K562 (cell line): ENCODE data around the gene IPCEF1. TPM values are rescaled to one million over a fixed set of nuclear protein-coding genes. Genes with fewer than 3 reads are reported as not detected.
A peak's percentile ranks its signal among the peaks of the same experiment; 100 is the strongest.

Source experiments
- ATAC-seq: fragments of 200-7000 bp; cut with Tn5 transposase; 3 replicates; pipeline ENCODE4 v1.9.1; 2020; ENCODE audit warnings: moderate library complexity
- BruUV-seq: library from RNA; stranded (reverse); fragments of 400-500 nt; replicated peaks from 2 replicates; lab custom pipeline; 2021; lab: Mats Ljungman, UMichigan
- CTCF ChIA-PET: fragments of 300-600 bp; formaldehyde crosslinking; extraction: SDS; loops from one replicate; lab custom pipeline; 2021; ENCODE audit warnings: low intra/inter-chr PET ratio; lab: Yijun Ruan, JAX
- POLR2A ChIA-PET: fragments of 300-600, 350-650 bp; sonication (Branson Sonifier 250); formaldehyde crosslinking; extraction: SDS; loops from one replicate; lab custom pipeline; 2021; ENCODE audit warnings: antibody characterized with exemption, inconsistent platforms; lab: Yijun Ruan, JAX
- DNase-seq, 4 experiments: peaks; one replicate each; pipeline versions ENCODE4 v3.0.0 to v3.0.0-alpha.2; 2011 to 2018; ENCODE audit warnings: low spot score in 3 of 4, mixed read lengths in 3 of 4; ENCODE audit errors: extremely low read depth in 1 of 4
- FAIRE-seq: peaks from 2 replicates; lab custom pipeline; 2011; peaks lifted over from hg19 to GRCh38; lab: Jason Lieb, UNC
- H2AFZ ChIP-seq: 2 replicates; pipeline ENCODE4 v1.6.0; 2011; ENCODE audit warnings: low read depth, low read length, control low read depth, inconsistent platforms
- H3K27ac ChIP-seq: fragments of 200-600 bp; 3 replicates; pipeline ENCODE4 v1.8.0; 2011; ENCODE audit warnings: low read depth, mild to moderate bottlenecking, control low read depth, inconsistent platforms, low read length, moderate library complexity, mixed read lengths; ENCODE audit errors: extremely low read depth
- H3K27me3 ChIP-seq, 2 experiments: fragments of 300-600 bp in 1 of 2; 2 replicates in 1 of 2; 3 replicates in 1 of 2; pipeline versions ENCODE4 v1.6.0 to v1.8.0; 2011; ENCODE audit warnings: inconsistent platforms in 2 of 2, low read length in 2 of 2, mild to moderate bottlenecking in 1 of 2, mixed read lengths in 1 of 2, moderate library complexity in 1 of 2; ENCODE audit not compliant: control insufficient read depth in 2 of 2, insufficient read depth in 2 of 2
- H3K36me3 ChIP-seq: fragments of 300-600 bp; 3 replicates; pipeline ENCODE4 v1.8.0; 2011; ENCODE audit warnings: mild to moderate bottlenecking, low read length, inconsistent platforms; ENCODE audit not compliant: control insufficient read depth, insufficient read depth
- H3K4me1 ChIP-seq, 2 experiments: fragments of 200-600 bp in 1 of 2; replicated peaks in 1 of 2; 2 replicates in 1 of 2; 3 replicates in 1 of 2; pipeline versions ENCODE4 v1.5.1 to v1.8.0; 2011; ENCODE audit warnings: inconsistent platforms in 2 of 2, low read length in 2 of 2, mild to moderate bottlenecking in 1 of 2, mixed read lengths in 1 of 2, moderate library complexity in 1 of 2; ENCODE audit not compliant: control insufficient read depth in 2 of 2, insufficient read depth in 2 of 2
- H3K4me2 ChIP-seq: 2 replicates; pipeline ENCODE4 v1.6.1; 2011; ENCODE audit warnings: low read length, control low read depth, inconsistent platforms, mixed read lengths; ENCODE audit not compliant: insufficient read depth
- H3K4me3 ChIP-seq: fragments of 200-600 bp; sonication (generic), shearing (Covaris generic); 2 replicates; pipeline ENCODE4 v1.5.1; 2016; ENCODE audit warnings: control low read depth, inconsistent platforms
- H3K79me2 ChIP-seq: fragments of 200-600 bp; 3 replicates; pipeline ENCODE4 v1.8.0; 2011; ENCODE audit warnings: low read length, inconsistent platforms; ENCODE audit not compliant: control insufficient read depth, insufficient read depth
- H3K9ac ChIP-seq, 2 experiments: 2 replicates each; pipeline versions ENCODE4 v1.6.0 to v1.6.1; 2011; ENCODE audit warnings: low read depth in 2 of 2, low read length in 2 of 2, control low read depth in 1 of 2, inconsistent platforms in 1 of 2, mild to moderate bottlenecking in 1 of 2, mixed read lengths in 1 of 2; ENCODE audit not compliant: insufficient read depth in 1 of 2
- H3K9me1 ChIP-seq: one replicate; pipeline ENCODE4 v1.6.0; 2011; ENCODE audit warnings: inconsistent platforms, mild to moderate bottlenecking, low read length, moderate library complexity; ENCODE audit not compliant: control insufficient read depth, insufficient read depth
- H3K9me3 ChIP-seq: replicated peaks from 2 replicates; pipeline ENCODE4 v1.5.1; 2011; ENCODE audit warnings: low read depth, low read length, inconsistent platforms; ENCODE audit not compliant: control insufficient read depth, insufficient read depth
- H4K20me1 ChIP-seq: replicated peaks from 2 replicates; pipeline ENCODE4 v1.6.1; 2011; ENCODE audit warnings: low read length, inconsistent platforms, mixed read lengths; ENCODE audit not compliant: control insufficient read depth, insufficient read depth
- ARNT ChIP-seq, 2 experiments: fragments of 450-650 bp; IDR thresholded peaks; 2 replicates each; pipeline ENCODE4 v1.6.1; 2016; ENCODE audit warnings: mild to moderate bottlenecking in 1 of 2
- CBX3 ChIP-seq, 2 experiments: IDR thresholded peaks; 1 replicate in 1 of 2; 2 replicates in 1 of 2; pipeline ENCODE4 v1.6.1; 2012; ENCODE audit warnings: inconsistent platforms in 2 of 2, low read length in 2 of 2, borderline replicate concordance in 1 of 2, control low read depth in 1 of 2
- ESRRB ChIP-seq: fragments of 250-450 bp; sonication (Bioruptor Pico); IDR thresholded peaks from 2 replicates; pipeline ENCODE4 v1.5.0; 2020; ENCODE audit warnings: mild to moderate bottlenecking, moderate library complexity, borderline replicate concordance
- NR2F6 ChIP-seq: fragments of 450-650 bp; formaldehyde crosslinking; IDR thresholded peaks from 2 replicates; pipeline ENCODE4 v1.4.0; 2020; ENCODE audit warnings: mild to moderate bottlenecking
- ZNF41 ChIP-seq: fragments of 250-450 bp; sonication (Bioruptor Pico); conservative IDR thresholded peaks from 2 replicates; pipeline ENCODE4 v1.4.0; 2020; ENCODE audit warnings: mild to moderate bottlenecking
- ZNF431 ChIP-seq: sonication (generic); formaldehyde crosslinking; IDR thresholded peaks from 2 replicates; pipeline ENCODE4 v1.8.0; 2022; ENCODE audit warnings: mild to moderate bottlenecking, missing genetic modification reagents
- WGBS: fragments of 100-300 bp; shearing (Covaris generic); methylation state at CpG from one replicate; pipeline ENCODE4 v1.1.6; 2016; ENCODE audit warnings: low coverage, mixed read lengths; ENCODE audit not compliant: insufficient coverage; ENCODE audit errors: missing lambda C conversion rate; 5-methylcytosine and 5-hydroxymethylcytosine counted together
- in situ Hi-C: fragments of 300-500 bp; cut with MboI; formaldehyde crosslinking; loops from 4 replicates; pipeline ENCODE4 v1.15.0; 2018; ENCODE audit warnings: inconsistent platforms, mixed read lengths
- intact Hi-C: fragments of 100-400 bp; cut with micrococcal nuclease; formaldehyde crosslinking; loops from 2 replicates; pipeline ENCODE4 v1.14.2; 2022
- polyA plus RNA-seq, 8 experiments: library from polyadenylated mRNA; depleted of rRNA in 4 of 8; stranded (reverse) in 5 of 8; unstranded in 3 of 8; fragments of >200 nt; fragmentation: Nextera tagmentation in 2 of 8; fragmentation: Illumina TruSeq in 1 of 8; extraction: Ambion mirVana in 2 of 8; extraction: Trizol in 1 of 8; gene quantifications; 2 replicates each; pipeline versions ENCODE4 v1.2.1 to v1.2.3, GENCODE V29; 2011 to 2014; ENCODE audit warnings: inconsistent platforms in 1 of 8, missing spikeins in 1 of 8
- total RNA-seq, 7 experiments: library from RNA; depleted of rRNA in 6 of 7; stranded (reverse); fragments of >200 nt in 6 of 7; fragmentation: Illumina TruSeq in 2 of 7; extraction: Trizol in 2 of 7; gene quantifications; 2 replicates each; pipeline versions ENCODE4 v1.2.1 to v1.2.3, GENCODE V29; 2011 to 2021; ENCODE audit warnings: low replicate concordance in 1 of 7
- TF ChIP-seq, protein P1 (sequence below): fragments of 250-450 bp; sonication (Bioruptor Pico); IDR thresholded peaks from 2 replicates; pipeline ENCODE4 v1.8.0; 2022; ENCODE audit warnings: inconsistent platforms, mild to moderate bottlenecking, moderate library complexity, borderline replicate concordance

The IPCEF1 gene
- total and polyA plus RNA-seq, 9 of the 15 experiments (the other 6 are each of a cell fraction or from before 2014, with no cell fraction given), result 0.14 to 0.18 TPM; not detected in 7

DNA sequence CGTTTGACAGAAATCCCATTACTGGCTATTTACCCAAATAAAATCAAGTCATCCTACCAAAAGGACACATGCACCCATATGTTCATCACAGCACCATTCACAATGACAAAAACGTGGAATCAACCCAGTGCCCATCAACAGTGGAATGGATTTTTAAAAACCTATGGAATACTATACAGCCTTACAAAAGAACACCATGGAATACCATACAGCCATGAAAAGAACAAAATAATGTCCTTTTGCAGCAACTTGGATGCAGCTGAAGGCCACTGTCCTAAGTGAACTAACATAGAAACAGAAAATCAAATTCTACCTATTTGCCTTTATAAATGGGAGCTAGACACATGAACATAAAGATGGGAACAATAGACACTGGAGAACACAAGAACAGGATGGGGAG, 17.4 kb upstream of the IPCEF1 start (continued):
- TF ChIP-seq CBX3 (IDR thresholded peaks at IDR 0.05; ENCODE audit: borderline replicate concordance in 1 of 2, low read length in 2 of 2), result 0 out of 3 replicates have a peak, but pooled peaks of 1 of the 2 experiments have one; percentile 36
- 0 out of 4 replicates have a peak, but pooled peaks of 1 of the 2 experiments have one; percentile 33 for TF ChIP-seq ARNT (IDR thresholded peaks at IDR 0.05)
- TF ChIP-seq ZNF431 (CRISPR knock-in tag), result no peak

DNA sequence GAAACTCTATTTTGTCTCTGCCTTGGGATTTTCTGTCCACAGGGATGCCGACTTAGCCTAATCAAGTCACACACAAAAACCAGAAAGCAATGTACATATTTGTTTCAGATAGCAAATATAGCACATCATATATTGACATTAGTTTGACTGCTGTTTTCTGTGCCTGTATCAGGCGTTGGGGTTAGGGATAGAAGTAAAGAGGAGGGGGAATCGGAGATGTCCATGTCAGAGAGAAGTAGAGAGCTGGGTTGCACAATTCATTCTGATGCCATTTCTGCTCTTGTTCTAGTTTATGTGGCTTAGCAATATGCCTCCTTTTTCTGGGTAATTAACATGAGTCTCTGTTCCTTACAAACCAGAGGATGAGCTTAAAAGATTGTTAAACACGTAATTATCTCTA, 14.7 kb upstream of the IPCEF1 start:
- intact Hi-C loops (loop anchor here (10.0 kb wide), 1 partner anchor 1346 kb away; no protein-coding TSS in a partner anchor), in situ Hi-C loops (no loop called here)
- Histone ChIP-seq H3K4me2 (no peak overlapping the region), H3K9me1 (no peaks in the 10 kb centered on the region), H3K27me3 (peaks cover 25 to 31% of the 10 kb centered on the region in 2 experiments; a peak in 4 of 5 replicates), H4K20me1 (no peaks in the 10 kb centered on the region), H3K36me3 (no peaks in the 10 kb centered on the region), H3K79me2 (no peaks in the 10 kb centered on the region), H3K4me1 (no peaks in the 10 kb centered on the region), H3K9ac (no peak overlapping the region), H2AFZ (no peak overlapping the region), H3K9me3 (no peaks in the 10 kb centered on the region), H3K4me3 (no peak overlapping the region), H3K27ac (no peak overlapping the region)
- ATAC-seq, result no peak
- POLR2A ChIA-PET, result interaction anchor here (0.6 to 1.0 kb wide), 2 partner anchors 12 to 639 kb away, joined by 3 read pairs; no protein-coding TSS in a partner anchor
- WGBS, result 7% methylated on average over 4 of the region's 4 CpGs
- TF ChIP-seq NR2F6 (CRISPR knock-in tag), result no peak
- TF ChIP-seq, protein P1, sequence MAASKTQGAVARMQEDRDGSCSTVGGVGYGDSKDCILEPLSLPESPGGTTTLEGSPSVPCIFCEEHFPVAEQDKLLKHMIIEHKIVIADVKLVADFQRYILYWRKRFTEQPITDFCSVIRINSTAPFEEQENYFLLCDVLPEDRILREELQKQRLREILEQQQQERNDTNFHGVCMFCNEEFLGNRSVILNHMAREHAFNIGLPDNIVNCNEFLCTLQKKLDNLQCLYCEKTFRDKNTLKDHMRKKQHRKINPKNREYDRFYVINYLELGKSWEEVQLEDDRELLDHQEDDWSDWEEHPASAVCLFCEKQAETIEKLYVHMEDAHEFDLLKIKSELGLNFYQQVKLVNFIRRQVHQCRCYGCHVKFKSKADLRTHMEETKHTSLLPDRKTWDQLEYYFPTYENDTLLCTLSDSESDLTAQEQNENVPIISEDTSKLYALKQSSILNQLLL (CRISPR knock-in tag), result no peak
- TF ChIP-seq ESRRB (CRISPR knock-in tag), result no peak
- TF ChIP-seq ZNF41 (CRISPR knock-in tag), result no peak
- no peak for DNase-seq
- no peak for FAIRE-seq
- no TSS peak for BruUV-seq
- CTCF ChIA-PET, result interaction anchor here (1.8 kb wide), 1 partner anchor 217 kb away, joined by 7 read pairs; no protein-coding TSS in a partner anchor
